HL-60 (cell line): ENCODE measurements around the gene OSBPL2.

Source experiments
- CTCF ChIP-seq: IDR thresholded peaks from one replicate; pipeline ENCODE4 v1.5.1; 2011; ENCODE audit warnings: low read length, control low read depth, inconsistent platforms; ENCODE audit not compliant: insufficient read depth
- GABPA ChIP-seq: IDR thresholded peaks from 2 replicates; pipeline ENCODE4 v1.6.1; 2012; ENCODE audit warnings: low read depth
- POLR2AphosphoS5 ChIP-seq: IDR thresholded peaks from 2 replicates; pipeline ENCODE4 v1.6.1; 2012; ENCODE audit warnings: low read depth
- REST ChIP-seq: IDR thresholded peaks from 2 replicates; pipeline ENCODE4 v1.6.1; 2012; ENCODE audit warnings: low read depth; ENCODE audit not compliant: insufficient replicate concordance

GRCh38 chr20:62294516-62294915, 56.2 kb downstream of the OSBPL2 start:
- no peak for TF ChIP-seq POLR2AphosphoS5
- no peak for TF ChIP-seq CTCF
- TF ChIP-seq REST = no peak
- no peak for TF ChIP-seq GABPA
